GM19035 (cell line): ENCODE data around the gene TENM3.

ENCODE experiments used
- ATAC-seq: cut with Tn5 transposase; IDR thresholded peaks from one replicate; pipeline ENCODE4 v1.9.1; 2021; ENCODE audit not compliant: unreplicated experiment

The TENM3 gene

DNA sequence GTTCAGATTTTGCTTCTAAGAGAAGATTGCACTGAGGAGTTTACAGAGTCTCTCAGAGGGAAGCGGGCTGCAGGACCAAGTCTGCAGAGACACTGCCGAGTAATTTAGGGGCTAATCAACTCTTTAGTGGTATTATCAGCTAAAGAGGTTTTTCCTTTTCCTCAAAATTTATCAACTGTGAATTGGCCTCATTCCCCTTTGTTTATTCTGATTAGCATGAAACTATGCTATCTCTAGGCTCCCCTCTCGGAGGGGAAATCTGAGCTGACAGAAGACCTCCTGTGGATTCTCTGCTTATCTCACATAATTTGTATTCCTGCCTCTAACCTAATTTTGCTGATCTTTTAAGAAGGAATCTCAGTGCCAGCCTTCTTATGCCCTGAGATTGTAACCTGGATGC lies 473.0 kb downstream of the TENM3 start:
- no peak for ATAC-seq

DNA sequence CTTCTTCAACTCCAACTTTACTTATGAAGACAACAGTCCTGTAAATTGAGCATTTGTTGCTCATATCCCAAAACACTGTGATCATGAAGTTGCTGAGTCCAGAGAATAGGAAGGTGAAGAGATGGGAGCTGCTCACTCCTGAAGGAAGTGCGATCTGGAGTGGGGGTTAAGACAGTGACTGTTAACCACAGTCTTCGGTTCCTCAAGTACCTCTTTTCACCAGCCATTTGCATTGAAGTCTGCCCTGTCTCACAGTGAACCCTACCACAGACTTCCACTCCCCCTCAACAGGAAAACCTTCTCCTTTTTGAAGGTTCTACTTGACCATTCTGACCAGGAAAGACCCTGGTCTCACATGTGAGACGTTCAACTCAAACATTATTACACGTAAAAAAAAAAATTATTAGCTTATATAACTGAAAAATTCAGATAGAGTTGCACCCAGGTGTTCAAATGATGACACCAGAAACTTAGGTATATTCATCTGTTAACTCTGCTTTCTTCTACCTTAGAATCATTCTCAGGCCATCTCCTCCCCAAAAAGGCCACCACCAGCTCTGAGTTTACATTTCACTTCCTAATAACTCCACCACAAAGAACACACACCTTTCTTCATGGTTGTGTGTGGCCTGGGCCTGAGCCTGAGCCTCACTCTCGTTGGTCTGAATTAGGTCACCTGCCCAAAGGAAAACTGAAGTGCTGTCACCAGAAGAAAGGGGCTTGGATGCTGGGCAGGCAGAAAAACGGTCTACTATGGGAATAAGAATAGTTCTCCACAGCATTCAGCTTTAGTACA lies 474.8 kb downstream of the TENM3 start:
- no peak for ATAC-seq

DNA sequence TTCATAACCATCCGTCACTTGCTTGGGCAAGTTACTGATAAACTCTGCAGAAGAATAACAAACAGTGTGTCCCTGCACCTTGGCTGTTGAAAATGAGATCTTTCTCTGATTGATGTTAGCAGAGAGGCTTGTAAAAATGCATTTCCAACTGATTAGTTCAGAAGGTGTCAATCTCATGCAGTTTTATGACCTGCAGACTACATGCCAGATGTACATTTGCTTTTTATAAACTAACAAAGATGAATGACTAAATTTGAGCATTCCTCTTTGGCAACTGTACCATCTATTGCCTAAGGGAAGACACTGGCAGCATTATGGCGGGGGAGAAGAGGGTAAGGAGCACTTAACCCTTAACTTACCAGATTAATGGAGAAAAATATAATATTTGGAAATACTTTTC lies 481.2 kb downstream of the TENM3 start:
- no peak for ATAC-seq

DNA sequence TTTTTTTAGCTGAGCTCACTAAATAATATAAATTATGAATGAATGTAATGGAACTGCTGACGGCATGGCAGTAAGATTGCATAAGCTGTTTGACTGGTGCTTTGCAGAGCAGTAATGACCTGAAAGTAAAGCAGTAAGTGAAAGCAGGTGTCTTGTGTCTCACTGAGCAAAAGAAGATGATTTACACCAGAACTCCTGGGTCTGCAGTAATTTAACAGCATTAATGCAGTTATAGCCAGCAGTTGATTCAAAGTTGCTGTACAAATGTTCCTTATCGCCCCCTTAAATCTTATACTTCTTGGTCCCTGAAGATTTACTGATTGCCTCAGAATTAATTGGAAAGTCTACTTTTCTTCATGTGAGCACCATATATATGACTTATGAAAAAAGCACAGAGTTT lies 486.3 kb downstream of the TENM3 start:
- ATAC-seq: no peak

DNA sequence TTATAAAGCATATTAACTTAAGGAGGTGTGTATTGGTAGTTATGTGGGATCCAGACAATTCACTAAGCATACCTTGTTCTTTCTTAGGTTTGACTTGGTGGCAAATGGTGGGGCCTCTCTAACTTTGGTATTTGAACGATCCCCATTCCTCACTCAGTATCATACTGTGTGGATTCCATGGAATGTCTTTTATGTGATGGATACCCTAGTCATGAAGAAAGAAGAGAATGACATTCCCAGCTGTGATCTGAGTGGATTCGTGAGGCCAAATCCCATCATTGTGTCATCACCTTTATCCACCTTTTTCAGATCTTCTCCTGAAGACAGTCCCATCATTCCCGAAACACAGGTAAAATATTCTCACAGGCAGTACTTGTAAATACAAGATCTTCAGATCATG lies 487.6 kb downstream of the TENM3 start:
- ATAC-seq: no peak

DNA sequence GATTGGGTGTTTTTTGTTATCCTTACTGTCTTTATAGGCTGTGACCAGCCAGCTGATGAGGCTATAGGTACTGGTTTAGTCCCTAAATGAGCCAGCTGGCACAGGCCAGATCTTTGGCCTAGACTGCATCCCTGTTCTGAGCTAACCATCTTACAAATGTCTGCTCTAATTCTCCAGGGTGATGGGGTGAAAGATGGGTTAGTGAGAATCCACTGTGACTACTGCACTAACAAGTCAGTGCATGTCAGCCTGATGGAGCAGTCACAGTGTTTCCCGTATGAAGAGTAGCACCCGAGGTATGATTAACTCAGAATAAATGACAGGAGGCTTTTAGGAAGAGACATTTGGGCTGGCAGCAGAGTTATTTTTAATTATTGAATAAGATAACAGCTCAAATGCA lies 493.0 kb downstream of the TENM3 start:
- no peak for ATAC-seq

DNA sequence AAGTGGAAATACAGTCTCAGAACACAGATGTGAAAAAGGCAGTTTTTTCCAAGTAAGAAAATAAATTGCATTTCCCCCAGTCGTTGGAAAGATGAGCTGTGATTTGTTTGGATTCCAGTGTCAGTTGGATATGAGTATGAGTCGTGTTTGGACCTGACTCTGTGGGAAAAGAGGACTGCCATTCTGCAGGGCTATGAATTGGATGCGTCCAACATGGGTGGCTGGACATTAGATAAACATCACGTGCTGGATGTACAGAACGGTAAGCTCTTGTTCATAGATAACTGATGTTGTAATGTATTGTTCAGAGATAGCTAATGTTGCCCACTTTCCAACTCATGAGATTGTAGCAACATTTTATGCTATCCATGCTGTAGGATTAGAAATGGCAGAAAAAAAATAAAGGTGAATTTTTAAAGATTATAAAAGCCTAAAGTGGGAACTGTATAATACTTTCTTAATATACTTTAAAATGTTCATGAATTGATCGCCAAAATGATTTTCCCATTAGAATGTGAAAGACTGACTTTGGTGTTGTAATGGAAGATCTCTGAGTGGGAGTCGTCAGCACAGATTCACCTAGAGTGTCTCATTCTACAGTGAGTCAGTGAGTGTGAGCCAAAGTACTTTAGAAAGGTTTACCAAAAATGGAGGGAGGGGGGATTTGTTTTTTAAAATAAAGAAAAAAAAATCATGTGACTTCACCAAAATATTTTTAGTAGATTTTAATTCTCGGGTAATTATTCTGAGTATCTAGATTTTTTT lies 495.3 kb downstream of the TENM3 start:
- ATAC-seq: no peak

DNA sequence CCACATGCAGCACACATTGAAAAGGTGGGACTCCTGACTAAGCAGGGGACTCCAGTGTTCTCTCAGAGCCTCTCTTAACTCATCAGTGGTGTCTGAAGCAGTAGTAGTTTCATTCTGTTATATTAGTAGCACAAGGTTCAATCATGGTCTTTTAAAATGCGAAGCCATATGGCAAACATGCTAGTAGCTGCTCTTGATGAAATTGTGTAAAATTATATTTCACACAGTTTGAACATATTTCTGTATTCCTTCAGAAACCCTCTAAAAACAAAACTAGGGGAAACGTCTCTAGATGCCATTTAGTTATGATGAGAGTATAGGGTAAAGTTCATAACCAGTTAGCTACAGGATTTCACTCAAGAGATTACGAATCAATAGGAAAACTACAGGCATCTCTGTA lies 497.1 kb downstream of the TENM3 start:
- ATAC-seq: no peak

DNA sequence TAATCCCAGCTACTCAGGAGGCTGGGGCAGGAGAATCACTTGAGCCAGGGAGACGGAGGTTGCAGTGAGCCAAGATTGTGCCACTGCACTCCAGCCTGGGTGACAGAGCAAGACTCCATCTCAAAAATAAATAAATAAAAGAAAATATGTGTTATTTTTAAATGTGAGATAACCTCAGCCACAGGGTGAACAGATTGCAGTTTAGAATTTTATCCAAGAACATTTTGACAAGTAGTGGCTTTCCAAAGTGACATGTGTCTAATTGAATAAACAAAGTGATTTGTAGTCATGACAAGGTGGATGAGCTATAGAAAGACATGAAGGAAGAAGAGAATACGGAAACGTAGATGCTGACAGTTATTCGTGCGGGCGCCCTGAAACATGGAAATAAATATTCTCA lies 497.9 kb downstream of the TENM3 start:
- ATAC-seq: no peak

DNA sequence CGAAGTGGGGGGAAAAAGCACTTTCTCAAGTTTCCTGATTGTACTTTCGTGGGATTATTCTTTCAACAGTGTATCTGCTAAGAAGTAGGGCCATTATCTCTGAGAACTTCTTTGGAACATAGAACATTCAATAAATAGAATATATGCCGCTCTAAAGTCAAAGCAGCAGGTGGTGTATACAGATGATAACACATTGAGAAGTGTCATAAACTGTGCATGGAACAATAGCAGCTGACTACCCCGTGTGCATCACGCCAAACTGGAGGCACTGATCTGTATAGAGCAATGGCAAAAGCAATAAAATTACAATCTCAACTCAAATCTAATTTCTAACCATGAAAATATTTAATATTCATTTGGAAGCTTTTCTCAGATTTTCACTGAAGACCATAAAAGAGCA lies 498.7 kb downstream of the TENM3 start:
- ATAC-seq: no peak

DNA sequence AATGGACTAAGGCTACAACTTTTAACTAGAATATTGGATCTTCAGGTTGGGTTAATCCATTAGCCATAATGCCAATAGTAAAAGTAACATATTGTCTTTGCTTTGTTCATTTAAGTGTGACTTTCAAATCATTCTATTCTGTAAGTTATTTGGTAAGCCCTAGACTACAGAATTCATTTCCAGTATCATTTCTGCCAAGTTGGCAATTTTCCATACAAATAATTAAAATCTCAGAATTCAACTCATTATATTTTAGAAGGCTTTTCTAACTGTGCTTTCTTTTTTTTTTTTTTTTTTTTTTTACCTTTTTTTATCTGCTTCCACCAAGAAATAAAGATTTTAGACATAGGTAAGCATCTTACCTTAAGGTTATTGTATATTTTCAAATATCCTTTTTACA lies 500.6 kb downstream of the TENM3 start:
- ATAC-seq: no peak

DNA sequence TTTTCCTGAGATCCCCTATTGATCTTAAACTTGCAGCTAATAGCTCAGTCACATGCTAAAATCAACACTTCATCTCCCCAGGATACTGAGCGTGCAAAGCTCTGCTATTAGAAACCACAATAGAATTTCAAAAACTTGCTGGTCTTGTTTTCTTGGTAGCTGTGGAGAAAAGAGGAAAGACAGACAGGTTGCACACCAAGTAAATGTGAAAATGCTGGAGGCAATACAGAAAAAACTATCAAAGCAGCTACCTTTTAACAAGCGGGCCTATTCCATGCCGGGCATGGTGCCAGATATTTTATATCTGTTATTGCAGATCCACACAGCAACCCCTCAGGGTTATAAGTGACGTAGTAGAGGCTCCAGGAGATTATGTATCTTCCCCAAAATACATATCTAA lies 502.0 kb downstream of the TENM3 start:
- ATAC-seq: no peak

DNA sequence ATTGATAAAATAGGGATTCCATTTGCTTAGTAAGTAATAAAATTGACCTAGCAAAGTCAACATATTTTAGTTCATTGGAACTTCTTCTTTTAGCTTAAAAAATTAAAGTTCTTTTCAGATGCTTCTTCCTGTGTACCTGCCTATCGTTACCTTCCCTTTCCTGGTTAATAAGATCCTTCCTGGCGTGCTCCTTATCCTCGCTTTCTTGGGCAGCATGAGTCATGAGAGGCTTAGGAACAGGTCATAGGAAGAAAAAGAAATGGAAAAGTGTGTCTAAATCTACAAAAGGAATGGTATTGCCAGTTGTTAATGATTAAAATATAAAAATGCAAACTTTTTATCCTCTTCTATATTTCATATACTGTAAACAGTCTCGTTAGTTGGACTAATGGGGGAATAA lies 503.7 kb downstream of the TENM3 start:
- no peak for ATAC-seq

DNA sequence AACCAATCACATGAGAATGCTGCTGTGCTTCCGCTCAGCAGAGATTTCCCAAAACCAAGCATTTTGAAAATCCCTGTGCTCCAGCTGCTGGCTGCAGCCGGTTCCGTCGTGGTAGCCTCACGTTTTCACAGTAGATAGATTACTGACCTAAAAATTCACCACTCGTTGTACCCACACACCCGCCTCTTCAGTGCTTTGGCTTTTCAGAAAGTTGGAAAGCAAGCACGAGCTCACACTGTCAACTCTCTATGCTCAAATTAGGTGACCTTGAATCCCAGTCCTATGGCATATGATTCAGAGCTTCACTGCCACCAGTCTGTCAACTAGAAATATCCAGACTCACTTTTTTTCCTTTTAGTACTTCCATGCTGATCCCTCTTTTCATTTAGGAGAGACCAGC lies 505.1 kb downstream of the TENM3 start:
- ATAC-seq: no peak

DNA sequence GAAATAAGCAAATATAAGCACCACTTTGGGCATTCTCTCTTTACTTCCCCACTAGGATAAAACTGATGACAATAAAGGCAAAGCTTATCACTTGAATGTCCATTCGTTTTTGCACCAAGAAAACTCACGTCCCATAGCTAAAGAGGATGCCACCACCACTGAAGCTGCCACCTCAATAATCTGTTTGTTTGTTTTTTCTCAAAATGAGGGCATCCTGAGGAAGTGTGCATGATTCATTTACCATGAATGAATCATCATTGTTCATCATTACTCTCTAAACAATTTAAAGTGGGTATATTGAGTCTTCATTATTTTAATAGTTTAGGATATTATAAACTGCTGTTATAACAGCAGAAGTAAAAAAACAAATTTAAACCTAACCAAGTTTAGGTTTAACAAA lies 505.7 kb downstream of the TENM3 start:
- ATAC-seq: no peak

DNA sequence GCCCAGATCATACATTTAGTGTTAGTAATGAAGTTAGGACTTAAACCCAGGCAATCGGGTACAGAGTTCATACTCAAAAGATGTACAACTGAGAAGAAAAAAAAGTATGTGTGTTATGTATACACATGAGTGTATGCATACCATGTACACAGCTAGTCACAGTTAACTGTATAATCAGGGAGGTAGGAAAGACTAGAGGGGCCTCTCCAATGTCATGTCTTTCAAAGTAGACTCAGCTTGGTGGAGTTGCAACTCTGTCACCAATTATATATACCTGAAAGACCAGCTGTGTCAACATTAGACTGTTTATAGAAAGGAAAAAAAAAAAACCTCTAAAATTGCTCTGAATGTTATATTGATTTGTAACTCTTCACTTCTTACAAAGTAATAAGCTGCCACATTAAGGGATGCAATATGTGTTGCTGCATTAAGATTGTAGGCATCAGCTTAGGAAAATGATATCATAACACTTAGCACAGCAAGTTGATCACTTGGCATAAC lies 506.5 kb downstream of the TENM3 start:
- no peak for ATAC-seq

DNA sequence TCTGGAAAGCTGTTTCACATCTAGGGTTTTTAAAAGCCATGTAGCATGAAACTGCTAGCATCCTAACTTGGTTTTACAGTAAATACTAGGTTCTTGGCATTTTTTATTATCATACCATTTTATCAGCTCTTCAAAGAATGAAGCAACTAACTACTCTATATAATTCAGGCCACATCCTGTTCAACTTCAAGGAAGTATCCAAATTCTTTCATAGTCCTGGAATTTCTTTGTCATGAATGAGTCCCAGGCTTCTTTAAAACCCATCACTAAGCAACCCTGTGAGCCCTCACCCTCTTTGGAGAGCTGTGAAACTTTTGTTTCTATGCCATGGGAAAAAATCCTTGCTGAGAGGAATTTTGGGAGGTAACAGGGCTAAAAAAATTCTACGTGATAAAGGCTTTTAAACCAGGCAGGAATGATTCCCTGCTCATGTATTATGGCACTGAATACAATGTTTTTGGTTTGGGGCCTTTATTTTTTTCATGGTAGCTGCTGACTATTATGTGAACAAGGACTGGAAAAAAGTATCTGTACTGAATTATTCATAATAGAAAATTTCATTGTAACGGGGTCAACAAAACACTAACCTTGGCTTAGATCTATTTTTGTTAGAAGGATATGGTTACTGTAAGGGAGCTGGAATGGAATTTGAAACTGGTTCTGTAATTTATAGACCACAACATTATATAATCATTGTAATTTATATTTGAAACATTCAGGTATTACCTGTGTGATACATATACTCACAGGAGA lies 509.1 kb downstream of the TENM3 start:
- no peak for ATAC-seq

DNA sequence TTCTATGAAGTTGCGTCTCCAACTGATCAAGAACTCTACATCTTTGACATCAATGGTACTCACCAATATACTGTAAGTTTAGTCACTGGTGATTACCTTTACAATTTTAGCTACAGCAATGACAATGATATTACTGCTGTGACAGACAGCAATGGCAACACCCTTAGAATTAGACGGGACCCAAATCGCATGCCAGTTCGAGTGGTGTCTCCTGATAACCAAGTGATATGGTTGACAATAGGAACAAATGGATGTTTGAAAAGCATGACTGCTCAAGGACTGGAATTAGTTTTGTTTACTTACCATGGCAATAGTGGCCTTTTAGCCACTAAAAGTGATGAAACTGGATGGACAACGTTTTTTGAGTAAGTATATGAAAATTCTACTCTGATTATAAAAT lies 511.7 kb downstream of the TENM3 start:
- ATAC-seq: no peak

DNA sequence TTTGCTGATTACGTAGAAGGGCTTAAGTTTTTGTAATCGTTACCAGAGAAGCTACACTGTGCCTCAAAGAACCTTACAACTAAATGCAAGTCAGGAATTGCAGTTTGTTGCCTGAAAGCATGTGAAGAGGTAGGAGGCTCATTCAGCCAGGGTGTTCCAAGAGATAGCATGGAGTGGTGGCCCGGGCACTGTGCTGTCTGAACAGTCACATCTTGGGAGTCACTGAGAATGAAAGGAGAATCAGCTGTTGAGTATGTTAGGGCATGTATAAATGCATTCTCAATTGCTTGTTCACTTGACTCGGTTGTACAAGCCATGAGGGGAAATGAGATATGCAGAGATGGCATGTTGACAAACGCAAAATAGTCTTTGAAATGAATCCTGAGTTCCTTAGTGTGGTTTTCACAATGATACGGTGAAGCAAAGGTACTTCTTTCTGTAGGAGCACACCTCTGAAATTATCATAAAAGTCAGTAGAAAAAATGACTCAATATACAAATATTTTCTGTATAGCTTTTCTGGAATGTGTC lies 513.0 kb downstream of the TENM3 start:
- no peak for ATAC-seq

DNA sequence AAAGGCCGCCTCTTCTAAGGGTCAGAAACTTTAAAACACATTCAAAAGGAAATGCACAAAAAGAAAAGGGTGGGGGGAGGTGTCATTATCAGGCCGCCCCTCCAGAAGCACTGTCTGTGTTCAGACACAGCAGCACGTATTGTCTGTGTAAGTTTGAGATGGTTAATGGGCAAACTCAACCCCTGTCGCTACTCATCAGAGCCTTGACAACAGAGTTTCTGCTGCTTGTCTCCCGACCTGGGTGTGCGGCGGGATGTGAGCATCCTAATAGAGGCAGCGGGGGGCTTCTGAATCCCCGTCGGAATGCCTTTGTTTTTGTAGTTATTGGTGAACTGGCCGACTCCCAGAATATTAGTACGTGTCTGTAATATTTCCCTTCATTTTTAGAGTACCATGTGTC lies 515.1 kb downstream of the TENM3 start:
- no peak for ATAC-seq

DNA sequence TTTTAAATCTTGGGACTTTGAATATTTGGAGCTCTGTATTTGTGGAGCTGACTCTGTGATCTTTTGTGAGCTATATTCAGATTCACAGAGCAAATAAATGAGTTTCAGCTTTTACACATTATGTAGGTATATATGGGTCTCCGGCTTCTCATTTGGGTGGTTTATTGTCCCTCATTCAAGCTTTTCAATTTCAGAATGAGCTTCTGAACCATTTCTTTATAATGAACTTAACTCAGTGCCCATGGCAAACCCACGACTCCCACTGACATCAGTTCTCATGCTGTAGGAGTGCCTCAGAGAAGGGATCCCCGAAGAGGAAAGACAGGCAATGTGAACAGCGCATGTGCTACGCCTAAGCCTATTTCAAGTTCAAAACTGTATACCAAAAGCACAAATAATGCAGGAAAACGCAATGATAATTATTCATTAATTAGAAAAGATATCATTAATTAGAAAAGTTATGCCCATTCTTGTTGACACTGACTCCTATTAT lies 517.4 kb downstream of the TENM3 start:
- no peak for ATAC-seq
